Mucosa of descending colon (tissue), 3 donors: Measurements from ENCODE around the gene HIVEP2. TPM values are rescaled to one million over a fixed set of nuclear protein-coding genes. Genes with fewer than 3 reads are reported as not detected.
A peak's percentile ranks its signal among the peaks of the same experiment; 100 is the strongest.

Experiments
- ATAC-seq: fragments of 200-7000 bp; cut with Tn5 transposase; one replicate; pipeline ENCODE4 v1.9.1; 2020; ENCODE audit warnings: mild to moderate bottlenecking, moderate library complexity
- DNase-seq, 3 donors: peaks; one replicate each; pipeline ENCODE4 v3.0.0-alpha.2; 2020
- H3K36me3 ChIP-seq: fragments of 200-600 bp; one replicate; pipeline ENCODE4 v1.8.0; 2021; ENCODE audit warnings: low read depth, mild to moderate bottlenecking
- H3K4me1 ChIP-seq: fragments of 200-600 bp; one replicate; pipeline ENCODE4 v1.8.0; 2021; ENCODE audit warnings: low read depth, mild to moderate bottlenecking
- H3K4me3 ChIP-seq: fragments of 200-600 bp; one replicate; pipeline ENCODE4 v1.8.0; 2021; ENCODE audit warnings: mild to moderate bottlenecking
- H3K9me3 ChIP-seq: fragments of 200-600 bp; one replicate; pipeline ENCODE4 v1.8.0; 2021; ENCODE audit warnings: mild to moderate bottlenecking
- CTCF ChIP-seq: fragments of 200-600 bp; IDR thresholded peaks from one replicate; pipeline ENCODE4 v1.8.0; 2022; ENCODE audit warnings: antibody characterized with exemption, mild to moderate bottlenecking
- intact Hi-C, 2 donors: fragments of 100-400 bp; cut with DNase I in 1 of 2; cut with micrococcal nuclease in 1 of 2; formaldehyde crosslinking; loops; one replicate each; pipeline versions ENCODE4 v1.11.0 to v1.11.1; 2022; cut with DNase I, micrococcal nuclease
- total RNA-seq, 3 donors: library from RNA; stranded (reverse); fragmentation: NEBNext Ultra II Directional in 2 of 3; extraction: Animal tissue kit (Norgen Biotek cat#: 25700) in 2 of 3; gene quantifications; one replicate each; pipeline versions ENCODE4 v1.2.1 to v1.2.4, GENCODE V29; 2021 to 2023
- donor health status: DM: no; HTN: no; CAD: no; lungs with moderate emphysema.
- donor health status: DM: no; HTN: no; CAD: no.
- donor health status: DM: no; HTN: yes; CAD: no.

Gene HIVEP2
- total RNA-seq, 3 donors from 2014 or later, result 7.8 to 17.7 (median 11.3) TPM

- no peak for DNase-seq
- Histone ChIP-seq H3K4me3 (no peak overlapping the region), H3K9me3 (no peaks in the 10 kb centered on the region), H3K4me1 (peaks cover 10% of the 10 kb centered on the region), H3K36me3 (no peaks in the 10 kb centered on the region)
- no peak for TF ChIP-seq CTCF
- ATAC-seq, result peak; percentile 61
- intact Hi-C loops, result no loop called here
Measured at GRCh38 chr6:142874676-142875075, 70.3 kb downstream of the HIVEP2 start.

GRCh38 chr6:142872376-142872775 lies 72.6 kb downstream of the HIVEP2 start:
- Histone ChIP-seq H3K4me3 (no peak overlapping the region), H3K36me3 (no peaks in the 10 kb centered on the region), H3K9me3 (no peaks in the 10 kb centered on the region), H3K4me1 (peaks cover 10% of the 10 kb centered on the region)
- peak; percentile 76 for ATAC-seq
- intact Hi-C loops, result no loop called here
- DNase-seq, result no peak
- no peak for TF ChIP-seq CTCF

- intact Hi-C loops, result no loop called here
- peak; percentile 93 for ATAC-seq
- Histone ChIP-seq H3K4me1 (peaks cover 10% of the 10 kb centered on the region), H3K36me3 (no peaks in the 10 kb centered on the region), H3K9me3 (no peaks in the 10 kb centered on the region), H3K4me3 (no peak overlapping the region)
- no peak for TF ChIP-seq CTCF
- DNase-seq, result peak in 1 of 3 donors; percentile 72
Measured at GRCh38 chr6:142871910-142872331, 73.1 kb downstream of the HIVEP2 start.

- DNase-seq (no peak), ATAC-seq (no peak)
- Histone ChIP-seq H3K4me1 (peaks cover 10% of the 10 kb centered on the region), H3K9me3 (no peaks in the 10 kb centered on the region), H3K36me3 (no peaks in the 10 kb centered on the region), H3K4me3 (no peak overlapping the region)
- no peak for TF ChIP-seq CTCF
- intact Hi-C loops, result no loop called here
Measured at GRCh38 chr6:142870787-142871415, 74.1 kb downstream of the HIVEP2 start.

GRCh38 chr6:142868917-142869316 lies 76.1 kb downstream of the HIVEP2 start:
- Histone ChIP-seq H3K4me1 (peaks cover 10% of the 10 kb centered on the region), H3K36me3 (no peaks in the 10 kb centered on the region)
- TF ChIP-seq CTCF, result no peak

More at GRCh38 chr6:142868917-142869316, 76.1 kb downstream of the HIVEP2 start:
- H3K4me3 ChIP-seq, result no peak overlapping the region
- intact Hi-C loops, result no loop called here
- ATAC-seq, result no peak
- no peak for DNase-seq
- H3K9me3 ChIP-seq, result no peaks in the 10 kb centered on the region
